ENCODE results near the gene MACROH2A2. TPM values are rescaled to one million over a fixed set of nuclear protein-coding genes. Genes with fewer than 3 reads are reported as not detected.
"Not testable (repeated sequence)": the region's sequence is repeated elsewhere in the genome, so short reads cannot be mapped to it uniquely, and the experiment has no call there.

Gene MACROH2A2
- total RNA-seq, 6 experiments from 2014 or later = 0.69 to 1.1 TPM; not detected in 4

- Mint-ChIP-seq H3K4me3 (no peak overlapping the region), H3K36me3 (ENCODE audit: low read depth) (no peaks in the 10 kb centered on the region), H3K9me3 (no peaks in the 10 kb centered on the region), H3K27me3 (ENCODE audit: insufficient read depth) (peaks cover 34% of the 10 kb centered on the region), H3K4me1 (ENCODE audit: low read depth) (no peaks in the 10 kb centered on the region), H3K27ac (no peak overlapping the region)
- no peak for TF ChIP-seq CTCF (IDR thresholded peaks at IDR 0.05)
- no peak for DNase-seq
These were observed 25.7 kb downstream of the MACROH2A2 start for GRCh38 chr10:70078329-70078728.

- H3K27me3 Mint-ChIP-seq (ENCODE audit: insufficient read depth) = peaks cover 40% of the 10 kb centered on the region
- H3K4me1 Mint-ChIP-seq (ENCODE audit: low read depth) = no peaks in the 10 kb centered on the region
- no peaks in the 10 kb centered on the region for H3K9me3 Mint-ChIP-seq
- H3K27ac Mint-ChIP-seq = no peak overlapping the region
- TF ChIP-seq CTCF (IDR thresholded peaks at IDR 0.05) = no peak
- no peak overlapping the region for H3K4me3 Mint-ChIP-seq
- no peak for DNase-seq
- H3K36me3 Mint-ChIP-seq (ENCODE audit: low read depth) = no peaks in the 10 kb centered on the region
These were observed 26.3 kb downstream of the MACROH2A2 start for GRCh38 chr10:70078937-70079336.

- H3K27me3 Mint-ChIP-seq (ENCODE audit: insufficient read depth) = peaks cover 40% of the 10 kb centered on the region
- H3K4me3 Mint-ChIP-seq; H3K9me3 Mint-ChIP-seq; DNase-seq; H3K4me1 Mint-ChIP-seq (ENCODE audit: low read depth); H3K27ac Mint-ChIP-seq; H3K36me3 Mint-ChIP-seq (ENCODE audit: low read depth): not testable (repeated sequence)
These were observed 28.1 kb downstream of the MACROH2A2 start for GRCh38 chr10:70080789-70081188.

GRCh38 chr10:70084189-70084588 is 31.5 kb downstream of the MACROH2A2 start:
- peak; percentile 18 for TF ChIP-seq CTCF (IDR thresholded peaks at IDR 0.05)
- no peaks in the 10 kb centered on the region for H3K36me3 Mint-ChIP-seq (ENCODE audit: low read depth)
- H3K27me3 Mint-ChIP-seq (ENCODE audit: insufficient read depth) = peaks cover 33% of the 10 kb centered on the region
- no peak for DNase-seq
- no peaks in the 10 kb centered on the region for H3K9me3 Mint-ChIP-seq
- no peaks in the 10 kb centered on the region for H3K4me1 Mint-ChIP-seq (ENCODE audit: low read depth)
- no peak overlapping the region for H3K4me3 Mint-ChIP-seq
- no peak overlapping the region for H3K27ac Mint-ChIP-seq

- H3K36me3 Mint-ChIP-seq (ENCODE audit: low read depth) = no peaks in the 10 kb centered on the region
- TF ChIP-seq CTCF (IDR thresholded peaks at IDR 0.05) = no peak
- H3K27me3 Mint-ChIP-seq (ENCODE audit: insufficient read depth) = peaks cover 27% of the 10 kb centered on the region
- no peak for DNase-seq
- no peaks in the 10 kb centered on the region for H3K4me1 Mint-ChIP-seq (ENCODE audit: low read depth)
- H3K9me3 Mint-ChIP-seq = no peaks in the 10 kb centered on the region
- no peak overlapping the region for H3K4me3 Mint-ChIP-seq
- H3K27ac Mint-ChIP-seq = no peak overlapping the region
These were observed 33.4 kb downstream of the MACROH2A2 start for GRCh38 chr10:70085975-70086613.

GRCh38 chr10:70087616-70088307 is 35.1 kb downstream of the MACROH2A2 start:
- Mint-ChIP-seq H3K36me3 (ENCODE audit: low read depth) (no peaks in the 10 kb centered on the region), H3K27ac (no peak overlapping the region)

More at GRCh38 chr10:70087616-70088307, 35.1 kb downstream of the MACROH2A2 start:
- no peaks in the 10 kb centered on the region for H3K9me3 Mint-ChIP-seq
- TF ChIP-seq CTCF (IDR thresholded peaks at IDR 0.05) = no peak
- H3K4me1 Mint-ChIP-seq (ENCODE audit: low read depth) = no peaks in the 10 kb centered on the region
- peaks cover 29% of the 10 kb centered on the region for H3K27me3 Mint-ChIP-seq (ENCODE audit: insufficient read depth)
- no peak for DNase-seq
- H3K4me3 Mint-ChIP-seq = no peak overlapping the region

Measured in HFFc6 (cell line).